ENCODE results near the gene NTN4.

DNA sequence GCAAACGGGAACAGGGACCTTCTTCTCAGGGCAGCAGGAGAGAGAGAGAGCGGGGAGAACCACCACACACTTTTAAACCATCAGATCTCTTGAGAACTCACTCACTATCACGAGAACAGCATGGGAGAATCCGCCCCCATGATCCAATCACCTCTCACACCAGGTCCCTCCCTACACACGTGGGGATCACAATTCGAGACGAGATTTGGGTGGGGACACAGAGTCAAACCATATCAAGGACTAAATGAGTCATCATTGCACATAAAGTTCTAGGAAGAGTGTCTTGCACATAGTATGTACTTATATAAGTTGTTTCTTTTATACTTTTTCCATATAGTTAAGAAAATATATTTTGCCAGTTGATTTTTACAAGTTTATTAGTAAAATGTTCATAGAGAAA, 17.6 kb upstream of the NTN4 start:
- TF ChIP-seq, protein P1, sequence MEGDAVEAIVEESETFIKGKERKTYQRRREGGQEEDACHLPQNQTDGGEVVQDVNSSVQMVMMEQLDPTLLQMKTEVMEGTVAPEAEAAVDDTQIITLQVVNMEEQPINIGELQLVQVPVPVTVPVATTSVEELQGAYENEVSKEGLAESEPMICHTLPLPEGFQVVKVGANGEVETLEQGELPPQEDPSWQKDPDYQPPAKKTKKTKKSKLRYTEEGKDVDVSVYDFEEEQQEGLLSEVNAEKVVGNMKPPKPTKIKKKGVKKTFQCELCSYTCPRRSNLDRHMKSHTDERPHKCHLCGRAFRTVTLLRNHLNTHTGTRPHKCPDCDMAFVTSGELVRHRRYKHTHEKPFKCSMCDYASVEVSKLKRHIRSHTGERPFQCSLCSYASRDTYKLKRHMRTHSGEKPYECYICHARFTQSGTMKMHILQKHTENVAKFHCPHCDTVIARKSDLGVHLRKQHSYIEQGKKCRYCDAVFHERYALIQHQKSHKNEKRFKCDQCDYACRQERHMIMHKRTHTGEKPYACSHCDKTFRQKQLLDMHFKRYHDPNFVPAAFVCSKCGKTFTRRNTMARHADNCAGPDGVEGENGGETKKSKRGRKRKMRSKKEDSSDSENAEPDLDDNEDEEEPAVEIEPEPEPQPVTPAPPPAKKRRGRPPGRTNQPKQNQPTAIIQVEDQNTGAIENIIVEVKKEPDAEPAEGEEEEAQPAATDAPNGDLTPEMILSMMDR (IDR thresholded peaks at IDR 0.05 in 4 of 5, conservative IDR thresholded peaks at IDR 0.05 in 1 of 5) = no peak
- TF ChIP-seq POLR2A (IDR thresholded peaks at IDR 0.05) = no peak
